HEK293T (cell line): ENCODE data around the gene AHNAK2.

Experiments
- CTCF ChIA-PET: fragments of 350-600 bp; formaldehyde crosslinking; extraction: SDS; loops from one replicate; lab custom pipeline; 2021; ENCODE audit warnings: antibody characterized with exemption, inconsistent platforms; lab: Yijun Ruan, JAX
- POLR2A ChIA-PET: fragments of 350-600 bp; formaldehyde crosslinking; extraction: SDS; loops from one replicate; lab custom pipeline; 2020; ENCODE audit warnings: antibody characterized with exemption, inconsistent platforms; lab: Yijun Ruan, JAX
- DNase-seq: peaks from one replicate; pipeline ENCODE4 v3.0.0; 2012; ENCODE audit warnings: mixed read lengths; ENCODE audit errors: extremely low spot score
- ARNT ChIP-seq: fragments of 450-650 bp; IDR thresholded peaks from 2 replicates; pipeline ENCODE4 v1.6.1; 2017; ENCODE audit warnings: mild to moderate bottlenecking
- BHLHE40 ChIP-seq: fragments of 450-650 bp; IDR thresholded peaks from 2 replicates; pipeline ENCODE4 v1.6.1; 2016; ENCODE audit warnings: mild to moderate bottlenecking, moderate library complexity, borderline replicate concordance
- CTBP1 ChIP-seq: fragments of 450-650 bp; IDR thresholded peaks from 2 replicates; pipeline ENCODE4 v1.6.1; 2016; ENCODE audit warnings: borderline replicate concordance
- ELF4 ChIP-seq: fragments of 450-650 bp; IDR thresholded peaks from 2 replicates; pipeline ENCODE4 v1.6.1; 2017; ENCODE audit warnings: antibody characterized with exemption
- FOXA1 ChIP-seq: fragments of 450-650 bp; IDR thresholded peaks from 2 replicates; pipeline ENCODE4 v1.6.1; 2016; ENCODE audit warnings: mild to moderate bottlenecking
- FOXK2 ChIP-seq: fragments of 450-650 bp; IDR thresholded peaks from 2 replicates; pipeline ENCODE4 v1.6.1; 2016; ENCODE audit warnings: mild to moderate bottlenecking
- FOXM1 ChIP-seq: fragments of 450-650 bp; IDR thresholded peaks from 2 replicates; pipeline ENCODE4 v1.6.1; 2017; ENCODE audit warnings: mild to moderate bottlenecking, borderline replicate concordance
- HDGF ChIP-seq: fragments of 450-650 bp; IDR thresholded peaks from 2 replicates; pipeline ENCODE4 v1.6.1; 2017; ENCODE audit warnings: antibody characterized with exemption, borderline replicate concordance
- L3MBTL2 ChIP-seq: fragments of 450-650 bp; conservative IDR thresholded peaks from 2 replicates; pipeline ENCODE4 v1.6.1; 2016; ENCODE audit warnings: mild to moderate bottlenecking
- LEF1 ChIP-seq: fragments of 450-650 bp; IDR thresholded peaks from 2 replicates; pipeline ENCODE4 v1.6.1; 2017; ENCODE audit warnings: mild to moderate bottlenecking, borderline replicate concordance
- NFRKB ChIP-seq: fragments of 450-650 bp; IDR thresholded peaks from 2 replicates; pipeline ENCODE4 v1.6.1; 2016; ENCODE audit warnings: mild to moderate bottlenecking, moderate library complexity
- PKNOX1 ChIP-seq: fragments of 450-650 bp; IDR thresholded peaks from 2 replicates; pipeline ENCODE4 v1.6.1; 2016
- SP1 ChIP-seq: fragments of 450-650 bp; IDR thresholded peaks from 2 replicates; pipeline ENCODE4 v1.6.1; 2017
- SUZ12 ChIP-seq: fragments of 450-650 bp; IDR thresholded peaks from 2 replicates; pipeline ENCODE4 v1.6.1; 2016; ENCODE audit warnings: mild to moderate bottlenecking
- TARDBP ChIP-seq: fragments of 450-650 bp; IDR thresholded peaks from 2 replicates; pipeline ENCODE4 v1.6.1; 2016
- ZNF384 ChIP-seq: fragments of 450-650 bp; IDR thresholded peaks from 2 replicates; pipeline ENCODE4 v1.6.1; 2016

The AHNAK2 gene

DNA sequence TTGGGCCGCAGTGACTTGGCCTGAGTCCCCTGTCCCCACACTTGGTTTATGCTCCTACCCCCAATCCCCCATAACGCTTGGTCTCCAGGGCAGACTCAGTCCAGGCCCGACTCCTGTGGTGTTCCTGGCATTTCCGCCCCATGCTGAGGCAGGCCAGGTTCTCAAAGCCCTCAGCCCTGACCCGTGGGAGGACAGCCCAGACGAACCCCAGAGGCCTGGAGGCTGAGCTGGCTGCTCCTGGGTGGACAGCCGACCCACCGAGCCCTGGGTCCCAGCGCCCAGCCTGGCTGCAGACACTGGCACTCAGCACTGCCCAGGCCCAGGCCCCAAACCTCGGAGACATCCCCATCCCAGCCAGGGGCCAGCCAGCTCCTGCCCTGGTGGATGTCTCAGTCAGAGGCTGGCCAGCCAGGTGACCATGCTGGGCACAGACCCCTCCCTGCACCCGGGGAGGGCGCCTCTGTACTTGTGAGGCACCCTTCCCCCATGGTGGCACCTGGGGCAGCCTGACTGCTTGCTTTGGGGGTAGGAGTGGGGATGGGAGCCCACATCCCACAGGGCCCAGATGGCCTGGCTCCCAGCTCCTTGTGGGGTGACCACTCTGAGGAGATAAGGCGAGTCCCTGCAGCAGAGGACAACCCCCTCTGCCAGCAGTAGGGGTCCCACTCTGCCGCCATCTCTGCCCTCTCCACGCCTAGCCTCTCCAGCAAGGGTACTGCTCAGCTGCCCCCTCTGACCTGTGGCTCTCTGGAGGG is 52.1 kb downstream of the AHNAK2 start:
- no peak for DNase-seq
- POLR2A ChIA-PET = no interaction called here
- CTCF ChIA-PET = no interaction called here
- no peak for TF ChIP-seq SP1
- TF ChIP-seq ZNF384 = no peak
- TF ChIP-seq LEF1 = no peak
- no peak for TF ChIP-seq CTBP1
- TF ChIP-seq SUZ12 = no peak
- no peak for TF ChIP-seq HDGF
- TF ChIP-seq L3MBTL2 = no peak
- no peak for TF ChIP-seq FOXM1
- no peak for TF ChIP-seq PKNOX1
- no peak for TF ChIP-seq BHLHE40
- no peak for TF ChIP-seq ELF4
- no peak for TF ChIP-seq FOXK2
- no peak for TF ChIP-seq ARNT
- no peak for TF ChIP-seq FOXA1
- TF ChIP-seq TARDBP = no peak

DNA sequence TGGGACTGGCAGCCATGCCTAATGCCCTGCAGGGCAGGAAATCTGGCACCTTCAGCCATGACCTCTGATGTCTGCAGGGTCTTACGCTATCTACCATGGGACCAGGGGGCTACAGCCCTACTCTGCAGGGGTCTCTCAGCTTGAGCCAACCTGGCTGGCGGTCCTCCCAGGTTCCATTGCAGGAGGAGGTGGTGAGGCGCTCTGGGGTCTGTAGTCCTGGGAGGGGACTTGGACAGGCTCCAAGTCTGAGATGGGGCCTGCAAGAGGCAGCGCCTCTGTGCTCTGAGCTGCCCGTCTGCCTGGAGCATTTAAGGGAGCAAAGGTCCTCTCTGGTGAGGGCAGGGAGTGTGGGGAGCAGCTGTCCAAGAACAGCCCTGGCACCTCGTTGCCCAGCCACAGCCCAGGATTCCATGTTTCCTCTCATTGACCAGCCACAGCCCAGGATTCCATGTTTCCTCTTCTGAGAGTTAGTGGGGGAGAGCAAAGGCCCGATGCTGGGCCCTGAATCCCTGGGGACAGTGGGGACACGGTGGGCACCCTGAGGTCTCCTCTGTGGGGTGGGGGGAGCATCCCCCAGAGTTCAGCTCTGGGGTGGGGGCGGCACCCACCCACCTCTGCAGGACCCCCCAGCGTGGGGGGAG is 52.8 kb downstream of the AHNAK2 start:
- ChIA-PET CTCF (no interaction called here), POLR2A (no interaction called here)
- TF ChIP-seq ARNT (no peak), BHLHE40 (no peak), ELF4 (no peak), FOXM1 (no peak), TARDBP (no peak), CTBP1 (no peak), LEF1 (no peak), HDGF (no peak), PKNOX1 (no peak), L3MBTL2 (no peak), ZNF384 (no peak), SP1 (no peak), FOXA1 (no peak), NFRKB (no peak), FOXK2 (no peak), SUZ12 (no peak)
- DNase-seq = no peak

- DNase-seq = no peak
- ChIA-PET CTCF (no interaction called here), POLR2A (no interaction called here)
- TF ChIP-seq ARNT (no peak), BHLHE40 (no peak), FOXK2 (no peak), LEF1 (no peak)
Observed at GRCh38 chr14:104924421-104925213, 53.6 kb downstream of the AHNAK2 start, which contains the start of gene PLD4. TSS of gene PLD4 (plus strand) at chr14:104924879. CDS start at chr14:104927141, 2,262 bp downstream.

- ChIA-PET POLR2A (no interaction called here), CTCF (no interaction called here)
Observed at GRCh38 chr14:104923640-104924420, 54.3 kb downstream of the AHNAK2 start.

More at GRCh38 chr14:104923640-104924420, 54.3 kb downstream of the AHNAK2 start:
- TF ChIP-seq FOXK2 (no peak), PKNOX1 (no peak), L3MBTL2 (no peak), ARNT (no peak), NFRKB (no peak), SP1 (no peak), FOXA1 (no peak), FOXM1 (no peak), HDGF (no peak), LEF1 (no peak), ZNF384 (no peak), SUZ12 (no peak)
- no peak for DNase-seq
